Panc1 (cell line): Measurements from ENCODE around the gene SLC9A9. TPM values are rescaled to one million over a fixed set of nuclear protein-coding genes. Genes with fewer than 3 reads are reported as not detected.

ENCODE experiments used
- ATAC-seq: fragments of 200-7000 bp; cut with Tn5 transposase; 2 replicates; pipeline ENCODE4 v1.9.1; 2020; ENCODE audit warnings: mild to moderate bottlenecking, moderate library complexity
- BruUV-seq: library from RNA; stranded (reverse); fragments of 400-500 nt; replicated peaks from 2 replicates; lab custom pipeline; 2021; lab: Mats Ljungman, UMichigan
- CTCF ChIA-PET: fragments of 300-600 bp; sonication (Branson Sonifier 250); formaldehyde crosslinking; loops from one replicate; lab custom pipeline; 2022; ENCODE audit warnings: antibody characterized with exemption; lab: Charles Lee
- POLR2A ChIA-PET: fragments of 300-600 bp; sonication (Branson Sonifier 250); formaldehyde crosslinking; loops from one replicate; lab custom pipeline; 2022; ENCODE audit warnings: antibody characterized with exemption; lab: Charles Lee
- DNase-seq: peaks from one replicate; pipeline ENCODE4 v3.0.0-alpha.2; 2010; ENCODE audit warnings: low read depth, low spot score
- H3K27ac ChIP-seq: 2 replicates; pipeline ENCODE4 v1.5.1; 2011; ENCODE audit warnings: mild to moderate bottlenecking, low read length, inconsistent platforms
- H3K27me3 ChIP-seq: fragments of 200-500 bp; sonication (Bioruptor generic); 2 replicates; pipeline ENCODE4 v1.6.0; 2014; ENCODE audit warnings: low read length, inconsistent platforms; ENCODE audit not compliant: control insufficient read depth, insufficient read depth
- H3K36me3 ChIP-seq: fragments of 200-500 bp; sonication (Bioruptor generic); 2 replicates; pipeline ENCODE4 v1.5.1; 2014; ENCODE audit warnings: inconsistent platforms, mild to moderate bottlenecking, low read length, moderate library complexity; ENCODE audit not compliant: control insufficient read depth, insufficient read depth
- H3K4me1 ChIP-seq: 2 replicates; pipeline ENCODE4 v1.5.1; 2011; ENCODE audit warnings: inconsistent platforms, mild to moderate bottlenecking, low read length, moderate library complexity; ENCODE audit not compliant: control insufficient read depth, insufficient read depth
- H3K4me3 ChIP-seq, 2 experiments: 2 replicates each; pipeline ENCODE4 v1.5.1; 2011 to 2012; ENCODE audit warnings: low read depth in 2 of 2, low read length in 2 of 2, mild to moderate bottlenecking in 2 of 2, inconsistent platforms in 1 of 2, moderate library complexity in 1 of 2
- H3K9me3 ChIP-seq: fragments of 200-500 bp; sonication (Bioruptor generic); 2 replicates; pipeline ENCODE4 v1.5.1; 2014; ENCODE audit warnings: low read depth, mild to moderate bottlenecking, inconsistent platforms, low read length, moderate library complexity; ENCODE audit not compliant: control insufficient read depth, insufficient read depth
- CTCF ChIP-seq: fragments of 450-650 bp; IDR thresholded peaks from 2 replicates; pipeline ENCODE4 v1.5.1; 2017; ENCODE audit warnings: mild to moderate bottlenecking
- POLR2AphosphoS5 ChIP-seq: IDR thresholded peaks from 2 replicates; pipeline ENCODE4 v1.6.1; 2012; ENCODE audit warnings: mild to moderate bottlenecking, low read depth, low read length, moderate library complexity
- REST ChIP-seq, 2 experiments: IDR thresholded peaks; 2 replicates each; pipeline ENCODE4 v1.6.1; 2011 to 2012; ENCODE audit warnings: low read depth in 2 of 2, control low read depth in 1 of 2, low read length in 1 of 2, mild to moderate bottlenecking in 1 of 2, moderate library complexity in 1 of 2; ENCODE audit not compliant: insufficient read depth in 1 of 2
- SIN3A ChIP-seq: IDR thresholded peaks from 2 replicates; pipeline ENCODE4 v1.6.1; 2012; ENCODE audit warnings: low read depth, mild to moderate bottlenecking, low read length, moderate library complexity, borderline replicate concordance; ENCODE audit not compliant: insufficient read depth
- TCF7L2 ChIP-seq: IDR thresholded peaks from 2 replicates; pipeline ENCODE4 v1.6.1; 2011; ENCODE audit warnings: mild to moderate bottlenecking, low read depth, low read length, inconsistent platforms
- in situ Hi-C: cut with HindIII; loops from 2 replicates; pipeline ENCODE4 v1.10.0; 2016; ENCODE audit warnings: low sequenced_read_pairs, low pct_unique_long_range_greater_than_20kb
- intact Hi-C: fragments of 100-400 bp; cut with micrococcal nuclease; formaldehyde crosslinking; loops from one replicate; pipeline ENCODE4 v1.10.0; 2022; ENCODE audit not compliant: unreplicated experiment
- total RNA-seq: library from RNA; stranded (reverse); gene quantifications from one replicate; pipeline ENCODE4 v1.2.1, GENCODE V29; 2021; ENCODE audit not compliant: unreplicated experiment

Gene SLC9A9
- total RNA-seq, 1 experiment from 2014 or later: not detected

- in situ Hi-C loops: no loop called here
- Histone ChIP-seq H3K4me3 (no peak overlapping the region), H3K27me3 (peaks cover 4% of the 10 kb centered on the region), H3K27ac (no peak overlapping the region), H3K36me3 (no peaks in the 10 kb centered on the region), H3K4me1 (no peaks in the 10 kb centered on the region), H3K9me3 (no peaks in the 10 kb centered on the region)
- ChIA-PET CTCF (no interaction called here), POLR2A (no interaction called here)
- no TSS peak for BruUV-seq
- ATAC-seq (no peak), DNase-seq (no peak)
- intact Hi-C loops: no loop called here
- TF ChIP-seq POLR2AphosphoS5: no peak
- no peak for TF ChIP-seq TCF7L2
- TF ChIP-seq SIN3A: no peak
- no peak for TF ChIP-seq CTCF
- no peak for TF ChIP-seq REST (IDR thresholded peaks at IDR 0.05; ENCODE audit: insufficient read depth in 1 of 2, low read depth in 2 of 2, low read length in 1 of 2)
These were observed 602.6 kb downstream of the SLC9A9 start for GRCh38 chr3:143245692-143246091.

GRCh38 chr3:143244516-143245063, 603.7 kb downstream of the SLC9A9 start:
- Histone ChIP-seq H3K27me3 (peaks cover 4% of the 10 kb centered on the region), H3K27ac (no peak overlapping the region), H3K4me1 (no peaks in the 10 kb centered on the region), H3K36me3 (no peaks in the 10 kb centered on the region), H3K4me3 (no peak overlapping the region), H3K9me3 (no peaks in the 10 kb centered on the region)
- no TSS peak for BruUV-seq
- intact Hi-C loops (no loop called here), in situ Hi-C loops (no loop called here)
- POLR2A ChIA-PET: no interaction called here
- TF ChIP-seq POLR2AphosphoS5 (no peak), TCF7L2 (no peak), REST (IDR thresholded peaks at IDR 0.05; ENCODE audit: insufficient read depth in 1 of 2, low read depth in 2 of 2, low read length in 1 of 2) (no peak), CTCF (no peak), SIN3A (no peak)
- no peak for DNase-seq
- CTCF ChIA-PET: no interaction called here
- no peak for ATAC-seq
